GM12865 (cell line): Measurements from ENCODE around the gene RAD51C.
A peak's percentile ranks its signal among the peaks of the same experiment; 100 is the strongest.

Experiments used
- DNase-seq: peaks from one replicate; pipeline ENCODE4 v3.0.0; 2010; ENCODE audit warnings: low read depth
- H3K4me3 ChIP-seq: 2 replicates; pipeline ENCODE4 v1.5.1; 2011; ENCODE audit warnings: mild to moderate bottlenecking, low read depth, low read length, control low read depth
- CTCF ChIP-seq: IDR thresholded peaks from 2 replicates; pipeline ENCODE4 v1.5.1; 2011; ENCODE audit warnings: low read length, control low read depth, low read depth, inconsistent platforms; ENCODE audit not compliant: insufficient read depth; ENCODE audit errors: missing control alignments

RAD51C gene

GRCh38 chr17:58694826-58695225 lies 2.4 kb downstream of the RAD51C start:
- DNase-seq, result no peak
- H3K4me3 ChIP-seq, result no peak overlapping the region
- no peak for TF ChIP-seq CTCF

- no peak for DNase-seq
- TF ChIP-seq CTCF, result no peak
- no peak overlapping the region for H3K4me3 ChIP-seq
Measured at GRCh38 chr17:58699771-58700170, 7.4 kb downstream of the RAD51C start.

- TF ChIP-seq CTCF, result no peak
- no peak overlapping the region for H3K4me3 ChIP-seq
- peak; percentile 83 for DNase-seq
Measured at GRCh38 chr17:58702045-58702476, 9.7 kb downstream of the RAD51C start.

GRCh38 chr17:58702708-58703107 lies 10.3 kb downstream of the RAD51C start:
- TF ChIP-seq CTCF, result no peak
- no peak overlapping the region for H3K4me3 ChIP-seq
- no peak for DNase-seq

- TF ChIP-seq CTCF, result no peak
- no peak overlapping the region for H3K4me3 ChIP-seq
- DNase-seq, result peak; percentile 27
Measured at GRCh38 chr17:58703137-58703915, 10.9 kb downstream of the RAD51C start.

GRCh38 chr17:58703916-58704286 lies 11.5 kb downstream of the RAD51C start:
- DNase-seq, result no peak
- no peak for TF ChIP-seq CTCF
- H3K4me3 ChIP-seq, result no peak overlapping the region
